Measurements from ENCODE around the gene CTCF. TPM values are rescaled to one million over a fixed set of nuclear protein-coding genes. Genes with fewer than 3 reads are reported as not detected.

The CTCF gene
- total RNA-seq, 3 donors from 2014 or later: 41.1 to 55.5 (median 43.4) TPM

- intact Hi-C loops (cut with DNase I, micrococcal nuclease): loop anchor here in 1 of 2 donors (10.0 kb wide), 1 partner anchor 120 kb away; the partner anchor contains the start of genes ACD, C16orf86, ENKD1 and PARD6A
- no peak for ATAC-seq
- no peak for DNase-seq
- Histone ChIP-seq H3K4me1 (ENCODE audit: low read depth) (peaks cover 15% of the 10 kb centered on the region), H3K36me3 (ENCODE audit: low read depth) (no peaks in the 10 kb centered on the region), H3K9me3 (no peaks in the 10 kb centered on the region), H3K4me3 (no peak overlapping the region)
- TF ChIP-seq CTCF (IDR thresholded peaks at IDR 0.05): no peak
These were observed 17.9 kb upstream of the CTCF start for GRCh38 chr16:67544329-67544841.

DNA sequence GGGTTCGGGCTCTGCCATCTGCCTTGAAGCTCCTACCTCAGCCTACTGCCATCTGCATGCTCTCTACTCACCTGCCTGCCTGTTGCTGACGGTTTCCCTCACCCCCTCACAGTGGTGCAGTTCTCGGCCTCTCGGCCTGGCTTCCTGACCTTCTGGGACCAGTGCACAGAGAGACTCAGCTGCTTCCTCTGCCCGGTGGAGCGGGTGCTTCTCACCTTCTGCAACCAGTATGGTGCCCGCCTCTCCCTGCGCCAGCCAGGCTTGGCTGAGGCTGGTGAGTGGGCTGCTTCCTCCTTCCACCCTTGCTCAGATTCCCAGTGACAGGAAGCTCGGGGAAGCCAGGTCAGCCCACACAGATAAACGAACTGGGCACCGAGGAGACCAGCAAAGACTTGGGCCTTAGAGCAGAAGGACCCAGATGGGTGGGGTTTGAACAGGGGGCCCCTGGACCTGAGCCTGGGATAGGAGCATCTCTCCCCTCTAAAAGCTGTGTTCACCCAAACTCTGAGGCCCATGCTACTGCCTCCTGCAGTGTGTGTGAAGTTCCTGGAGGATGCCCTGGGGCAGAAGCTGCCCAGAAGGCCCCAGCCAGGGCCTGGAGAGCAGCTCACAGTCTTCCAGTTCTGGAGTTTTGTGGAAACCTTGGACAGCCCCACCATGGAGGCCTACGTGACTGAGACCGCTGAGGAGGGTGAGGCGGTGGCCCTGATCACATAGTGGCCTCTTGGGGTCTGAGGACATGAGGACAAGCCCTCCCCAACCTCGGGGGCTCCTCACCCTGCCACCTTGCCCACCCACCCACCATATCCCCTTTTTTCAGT lies 17.3 kb upstream of the CTCF start:
- intact Hi-C loops (cut with DNase I, micrococcal nuclease): loop anchor here in 1 of 2 donors (10.0 kb wide), 1 partner anchor 120 kb away; the partner anchor contains the start of genes ACD, C16orf86, ENKD1 and PARD6A
- DNase-seq: peak in 1 of 3 donors; percentile 22

DNA sequence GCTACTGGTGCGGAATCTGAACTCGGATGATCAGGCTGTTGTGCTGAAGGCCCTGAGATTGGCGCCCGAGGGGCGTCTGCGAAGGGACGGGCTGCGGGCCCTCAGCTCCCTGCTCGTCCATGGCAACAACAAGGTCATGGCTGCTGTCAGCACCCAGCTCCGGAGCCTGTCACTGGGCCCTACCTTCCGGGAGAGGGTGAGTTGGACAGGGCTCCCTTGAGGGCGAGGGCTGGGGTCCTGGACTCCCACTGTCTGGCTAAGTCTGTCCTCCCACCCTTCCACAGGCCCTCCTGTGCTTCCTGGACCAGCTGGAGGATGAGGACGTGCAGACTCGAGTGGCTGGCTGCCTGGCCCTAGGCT lies 16.7 kb upstream of the CTCF start:
- no peak for DNase-seq
- peaks cover 15% of the 10 kb centered on the region for H3K4me1 ChIP-seq (ENCODE audit: low read depth)
- TF ChIP-seq CTCF (IDR thresholded peaks at IDR 0.05): no peak
- H3K4me3 ChIP-seq: no peak overlapping the region
- no peak for ATAC-seq
- no peaks in the 10 kb centered on the region for H3K36me3 ChIP-seq (ENCODE audit: low read depth)
- intact Hi-C loops (cut with DNase I, micrococcal nuclease): loop anchor here in 1 of 2 donors (10.0 kb wide), 1 partner anchor 119 kb away; the partner anchor contains the start of genes ACD, C16orf86, ENKD1 and PARD6A
- no peaks in the 10 kb centered on the region for H3K9me3 ChIP-seq

More for the DNA sequence above, 17.3 kb upstream of the CTCF start:
- ATAC-seq: no peak
- Histone ChIP-seq H3K36me3 (ENCODE audit: low read depth) (no peaks in the 10 kb centered on the region), H3K4me3 (no peak overlapping the region), H3K9me3 (no peaks in the 10 kb centered on the region), H3K4me1 (ENCODE audit: low read depth) (peaks cover 15% of the 10 kb centered on the region)
- TF ChIP-seq CTCF (IDR thresholded peaks at IDR 0.05): no peak

DNA sequence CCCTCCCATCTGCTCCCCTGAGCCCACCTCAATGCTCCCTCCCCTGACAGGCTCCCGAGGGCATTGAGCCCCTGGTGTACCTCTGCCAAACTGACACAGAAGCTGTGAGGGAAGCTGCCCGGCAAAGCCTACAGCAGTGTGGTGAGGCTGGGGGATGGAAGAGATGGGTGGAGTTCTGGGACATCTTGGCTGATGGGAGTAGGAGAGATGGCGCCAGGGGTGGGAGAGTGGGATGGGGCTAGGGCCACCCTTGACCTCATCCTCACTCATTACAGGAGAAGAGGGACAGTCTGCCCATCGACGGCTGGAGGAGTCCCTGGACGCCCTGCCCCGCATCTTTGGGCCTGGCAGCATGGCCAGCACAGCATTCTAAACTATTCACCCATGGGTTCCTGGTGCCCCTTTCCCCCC lies 16.2 kb upstream of the CTCF start:
- Histone ChIP-seq H3K4me1 (ENCODE audit: low read depth) (peaks cover 15% of the 10 kb centered on the region), H3K9me3 (no peaks in the 10 kb centered on the region), H3K36me3 (ENCODE audit: low read depth) (no peaks in the 10 kb centered on the region), H3K4me3 (no peak overlapping the region)
- intact Hi-C loops (cut with DNase I, micrococcal nuclease): loop anchor here in 1 of 2 donors (10.0 kb wide), 1 partner anchor 119 kb away; the partner anchor contains the start of genes ACD, C16orf86, ENKD1 and PARD6A
- DNase-seq (no peak), ATAC-seq (no peak)
- TF ChIP-seq CTCF (IDR thresholded peaks at IDR 0.05): no peak

- no peak overlapping the region for H3K4me3 ChIP-seq
- peak; percentile 93 for TF ChIP-seq CTCF (IDR thresholded peaks at IDR 0.05)
- DNase-seq: peak; percentile 85 to 92 (median 90)
- H3K9me3 ChIP-seq: no peaks in the 10 kb centered on the region
- H3K36me3 ChIP-seq (ENCODE audit: low read depth): no peaks in the 10 kb centered on the region
- peak; percentile 89 for ATAC-seq
- H3K4me1 ChIP-seq (ENCODE audit: low read depth): peaks cover 15% of the 10 kb centered on the region
- intact Hi-C loops (cut with DNase I, micrococcal nuclease): loop anchor here in 1 of 2 donors (10.0 kb wide), 1 partner anchor 118 kb away; the partner anchor contains the start of genes ACD, C16orf86, ENKD1 and PARD6A
These were observed 15.4 kb upstream of the CTCF start for GRCh38 chr16:67546761-67547422.

Measured in mucosa of descending colon (tissue), 3 donors.